B cell (primary cell): ENCODE results near the gene WIPI1. TPM values are rescaled to one million over a fixed set of nuclear protein-coding genes. Genes with fewer than 3 reads are reported as not detected.
"Not testable (repeated sequence)": the region's sequence is repeated elsewhere in the genome, so short reads cannot be mapped to it uniquely, and the experiment has no call there.

ENCODE experiments used
- ATAC-seq: fragments of 200-7000 bp; cut with Tn5 transposase; one replicate; pipeline ENCODE4 v1.10.0; 2021; ENCODE audit warnings: low read depth, mild to moderate bottlenecking, moderate number of reproducible peaks, moderate library complexity
- CTCF ChIA-PET: fragments of 350-600 bp; sonication (Branson Sonifier 250); formaldehyde crosslinking; loops from one replicate; lab custom pipeline; 2021; ENCODE audit warnings: antibody characterized with exemption, inconsistent platforms; lab: Charles Lee
- POLR2A ChIA-PET: fragments of 350-600 bp; sonication (Branson Sonifier 250); formaldehyde crosslinking; loops from one replicate; lab custom pipeline; 2021; ENCODE audit warnings: antibody characterized with exemption; lab: Charles Lee
- DNase-seq: peaks from one replicate; pipeline ENCODE4 v3.0.0; 2013
- H2AFZ ChIP-seq: 2 replicates; pipeline ENCODE4 v1.6.1; 2012; ENCODE audit warnings: mild to moderate bottlenecking, low read depth, low read length; ENCODE audit not compliant: insufficient read depth, poor library complexity, severe bottlenecking
- H3K27ac ChIP-seq, 2 donors: 1 replicate in 1 of 2; 2 replicates in 1 of 2; pipeline ENCODE4 v1.5.1; 2012 to 2013; ENCODE audit warnings: low read length in 2 of 2, mild to moderate bottlenecking in 2 of 2, moderate library complexity in 1 of 2
- H3K27me3 ChIP-seq, 4 experiments: fragments of 200-600 bp in 1 of 4; sonication (generic) in 1 of 4; replicated peaks in 1 of 4; 1 replicate in 2 of 4; 2 replicates in 2 of 4; pipeline versions ENCODE4 v1.6.1 to v1.7.0; 2013 to 2016; ENCODE audit warnings: low read length in 3 of 4, mild to moderate bottlenecking in 2 of 4, mixed read lengths in 1 of 4, moderate library complexity in 1 of 4; ENCODE audit not compliant: insufficient read depth in 4 of 4, control insufficient read depth in 3 of 4; ENCODE audit errors: control extremely low read depth in 1 of 4
- H3K36me3 ChIP-seq, 2 experiments: replicated peaks in 1 of 2; 1 replicate in 1 of 2; 2 replicates in 1 of 2; pipeline versions ENCODE4 v1.6.1 to v1.7.1; 2013; ENCODE audit warnings: low read length in 1 of 2; ENCODE audit not compliant: insufficient read depth in 2 of 2, control insufficient read depth in 1 of 2; ENCODE audit errors: control extremely low read depth in 1 of 2, extremely low read depth in 1 of 2
- H3K4me1 ChIP-seq, 2 donors: fragments of 200-600 bp in 1 of 2; sonication (generic) in 1 of 2; 1 replicate in 1 of 2; 2 replicates in 1 of 2; pipeline versions ENCODE4 v1.5.1 to v1.6.1; 2013 to 2017; ENCODE audit warnings: low read length in 2 of 2; ENCODE audit not compliant: control insufficient read depth in 2 of 2, insufficient read depth in 2 of 2
- H3K4me2 ChIP-seq: replicated peaks from 2 replicates; pipeline ENCODE3; 2012; ENCODE audit warnings: mild to moderate bottlenecking, low read depth, low read length; ENCODE audit not compliant: poor library complexity, severe bottlenecking
- H3K4me3 ChIP-seq, 5 experiments: fragments of 200-600 bp in 1 of 5; sonication (generic) in 1 of 5; 1 replicate in 3 of 5; 2 replicates in 2 of 5; pipeline versions ENCODE4 v1.5.1 to v1.7.0; 2011 to 2016; ENCODE audit warnings: low read length in 4 of 5, mild to moderate bottlenecking in 4 of 5, low read depth in 2 of 5, control low read depth in 1 of 5, moderate library complexity in 1 of 5; ENCODE audit not compliant: insufficient read depth in 1 of 5; ENCODE audit errors: control extremely low read depth in 1 of 5, extremely low read depth in 1 of 5
- H3K79me2 ChIP-seq: fragments of 200-600 bp; sonication (generic); one replicate; pipeline ENCODE4 v1.6.0; 2016; ENCODE audit warnings: low read length; ENCODE audit not compliant: control insufficient read depth, insufficient read depth
- H3K9ac ChIP-seq: fragments of 200-600 bp; sonication (generic); 2 replicates; pipeline ENCODE4 v1.6.1; 2017; ENCODE audit warnings: mild to moderate bottlenecking, low read length, moderate library complexity
- H3K9me3 ChIP-seq, 3 donors: one replicate each; pipeline versions ENCODE4 v1.6.1 to v1.7.1; 2013; ENCODE audit warnings: low read length in 2 of 3; ENCODE audit not compliant: control insufficient read depth in 2 of 3, insufficient read depth in 1 of 3; ENCODE audit errors: control extremely low read depth in 1 of 3
- H4K20me1 ChIP-seq: 2 replicates; pipeline ENCODE4 v1.6.0; 2012; ENCODE audit warnings: mild to moderate bottlenecking, low read length; ENCODE audit not compliant: insufficient read depth, control insufficient read depth, poor library complexity, severe bottlenecking
- H3K27ac Mint-ChIP-seq: one replicate; pipeline ENCODE4 v1.8.0; 2021; ENCODE audit warnings: mixed read lengths
- H3K27me3 Mint-ChIP-seq: one replicate; pipeline ENCODE4 v1.8.0; 2021; ENCODE audit warnings: mixed read lengths
- H3K4me1 Mint-ChIP-seq: one replicate; pipeline ENCODE4 v1.8.0; 2021; ENCODE audit warnings: mixed read lengths
- H3K4me3 Mint-ChIP-seq: one replicate; pipeline ENCODE4 v1.8.0; 2021; ENCODE audit warnings: mixed read lengths
- H3K9me3 Mint-ChIP-seq: one replicate; pipeline ENCODE4 v1.8.0; 2022; ENCODE audit warnings: mixed read lengths; ENCODE audit not compliant: insufficient read depth
- CTCF ChIP-seq: fragments of 200-600 bp; IDR thresholded peaks from one replicate; pipeline ENCODE4 v1.8.0; 2022; ENCODE audit warnings: antibody characterized with exemption, mild to moderate bottlenecking
- EZH2 ChIP-seq: IDR thresholded peaks from 2 replicates; pipeline ENCODE4 v1.6.1; 2012; ENCODE audit warnings: borderline replicate concordance, low read depth, mild to moderate bottlenecking, moderate library complexity, low read length; ENCODE audit not compliant: insufficient read depth, poor library complexity, severe bottlenecking
- WGBS: methylation state at CpG from one replicate; pipeline ENCODE4 v1.1.5; 2013; ENCODE audit warnings: missing lambda C conversion rate; ENCODE audit not compliant: insufficient coverage; 5-methylcytosine and 5-hydroxymethylcytosine counted together
- intact Hi-C: fragments of 100-400 bp; cut with micrococcal nuclease; formaldehyde crosslinking; loops from one replicate; pipeline ENCODE4 v1.10.0; 2022
- polyA plus RNA-seq: library from polyadenylated mRNA; depleted of rRNA; stranded (reverse); fragments of >200 nt; gene quantifications from 2 replicates; pipeline ENCODE4 v1.2.3, GENCODE V29; 2012
- total RNA-seq, 2 donors: library from RNA; stranded (reverse); fragments of 120-200 nt in 1 of 2; gene quantifications; 1 replicate in 1 of 2; 2 replicates in 1 of 2; pipeline versions ENCODE4 v1.2.3 to v1.2.4, GENCODE V29; 2013 to 2022

WIPI1 gene
- total and polyA plus RNA-seq, 2 donors (not counting 1 experiment from before 2014, with no cell fraction given): 6.0 to 14.7 TPM

GRCh38 chr17:68497885-68498319 is 40.6 kb upstream of the WIPI1 start:
- peaks cover 22 to 25% of the 10 kb centered on the region in 2 donors for H3K4me1 ChIP-seq
- no peaks in the 10 kb centered on the region for H3K79me2 ChIP-seq
- H3K9me3 ChIP-seq: peaks cover 0 to 4% (median 0%) of the 10 kb centered on the region in 3 donors
- no peaks in the 10 kb centered on the region for H4K20me1 ChIP-seq
- intact Hi-C loops: loop anchor here (1.0 kb wide), 1 partner anchor 13 kb away; no protein-coding TSS in a partner anchor
- ATAC-seq (peak; percentile 91), DNase-seq (peak; percentile 87)
- peak overlapping the region; percentile 73 for H2AFZ ChIP-seq
- no peaks in the 10 kb centered on the region for H3K36me3 ChIP-seq
- H3K27me3 ChIP-seq: no peaks in the 10 kb centered on the region
- H3K27ac ChIP-seq: peak overlapping the region; percentile 71 to 81
- WGBS: 0% methylated on average over 3 of the region's 3 CpGs
- no peaks in the 10 kb centered on the region for H3K27me3 Mint-ChIP-seq
- H3K27ac Mint-ChIP-seq: peak overlapping the region; percentile 94
- ChIA-PET POLR2A (interaction anchor here (0.6 to 2.5 kb wide), 6 partner anchors 10 to 209 kb away, joined by 3 to 17 read pairs (median 6); partner anchors contain the start of gene PRKAR1A), CTCF (interaction anchor here (0.5 to 3.3 kb wide), 13 partner anchors 10 to 719 kb away, joined by 3 to 26 read pairs (median 4); partner anchors contain the start of genes PRKAR1A and WIPI1)
- H3K4me3 Mint-ChIP-seq: peak overlapping the region; percentile 57
- no peaks in the 10 kb centered on the region for H3K9me3 Mint-ChIP-seq
- TF ChIP-seq EZH2 (no peak), CTCF (no peak)
- peak overlapping the region; percentile 46 for H3K9ac ChIP-seq
- peak overlapping the region in 4 of 5 experiments; percentile 18 to 52 (median 36) for H3K4me3 ChIP-seq
- H3K4me2 ChIP-seq: peak overlapping the region; percentile 69
- peaks cover 26% of the 10 kb centered on the region for H3K4me1 Mint-ChIP-seq

- no peak overlapping the region for H3K27ac ChIP-seq
- DNase-seq (no peak), ATAC-seq (no peak)
- CTCF ChIA-PET: interaction anchor here (0.6 to 1.0 kb wide), 2 partner anchors 7 to 1119 kb away, joined by 3 to 4 read pairs; no protein-coding TSS in a partner anchor
- H3K4me2 ChIP-seq: no peak overlapping the region
- H3K4me3 ChIP-seq: no peak overlapping the region
- H4K20me1 ChIP-seq: no peaks in the 10 kb centered on the region
- no peak for TF ChIP-seq CTCF
- TF ChIP-seq EZH2: no peak
- Mint-ChIP-seq H3K4me1 (peaks cover 37% of the 10 kb centered on the region), H3K27ac (peak overlapping the region; percentile 10), H3K9me3 (no peaks in the 10 kb centered on the region), H3K27me3 (no peaks in the 10 kb centered on the region), H3K4me3 (no peak overlapping the region)
- H3K4me1 ChIP-seq: peaks cover 36 to 44% of the 10 kb centered on the region in 2 donors
- POLR2A ChIA-PET: no interaction called here
- intact Hi-C loops: no loop called here
- peaks cover 0 to 8% (median 0%) of the 10 kb centered on the region in 3 donors for H3K9me3 ChIP-seq
- 100% methylated on average over 3 of the region's 4 CpGs for WGBS
- H3K79me2 ChIP-seq: no peaks in the 10 kb centered on the region
- no peaks in the 10 kb centered on the region for H3K27me3 ChIP-seq
- no peaks in the 10 kb centered on the region for H3K36me3 ChIP-seq
- no peak overlapping the region for H3K9ac ChIP-seq
- H2AFZ ChIP-seq: no peak overlapping the region
Observed at GRCh38 chr17:68495081-68495480, 37.8 kb upstream of the WIPI1 start.

GRCh38 chr17:68492394-68493054 is 35.2 kb upstream of the WIPI1 start:
- POLR2A ChIA-PET, H4K20me1 ChIP-seq, H3K79me2 ChIP-seq, ATAC-seq, CTCF ChIA-PET, intact Hi-C loops, H2AFZ ChIP-seq, H3K27me3 ChIP-seq, DNase-seq, H3K36me3 ChIP-seq, H3K27ac ChIP-seq, H3K27me3 Mint-ChIP-seq, H3K4me3 Mint-ChIP-seq, H3K9me3 Mint-ChIP-seq, H3K4me3 ChIP-seq, H3K9ac ChIP-seq, H3K4me2 ChIP-seq, H3K9me3 ChIP-seq: not testable (repeated sequence)
- peaks cover 26% of the 10 kb centered on the region for H3K4me1 Mint-ChIP-seq
- peak overlapping the region; percentile 23 for H3K27ac Mint-ChIP-seq
- WGBS: 98% methylated on average over 6 of the region's 8 CpGs
- H3K4me1 ChIP-seq: peaks cover 24 to 33% of the 10 kb centered on the region in 2 donors
